ENCODE results near the gene ZNF174.
A peak's percentile ranks its signal among the peaks of the same experiment; 100 is the strongest.

The ZNF174 gene

GRCh38 chr16:3443108-3444031 is 42.4 kb downstream of the ZNF174 start, which contains the start of the genes NAA60 and ZNF597:
Gene NAA60, plus strand, starts transcription at chr16:3443680. Its CDS starts 32,548 bp downstream, at chr16:3476228.
Gene ZNF597, minus strand, starts transcription at chr16:3443504. Its CDS starts 351 bp downstream, at chr16:3443153.
- peak; percentile 87 for DNase-seq

DNA sequence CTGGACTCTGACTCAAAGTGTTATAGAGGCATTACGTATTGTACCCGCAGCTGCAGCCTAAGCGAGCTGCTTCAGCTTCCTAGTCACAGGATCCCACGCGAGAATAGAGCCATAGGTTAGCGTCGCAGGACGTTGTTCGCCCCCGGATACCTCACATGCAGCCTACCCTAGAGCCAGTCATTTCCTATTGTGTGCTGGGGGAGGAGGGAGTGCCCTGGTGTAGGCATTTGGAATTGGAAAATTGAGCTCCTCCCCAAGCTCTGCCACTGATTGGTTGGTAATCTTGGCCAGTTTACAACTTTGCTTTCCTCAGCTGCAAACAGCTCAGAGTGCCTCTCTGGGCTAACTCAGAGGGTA is 43.0 kb downstream of the ZNF174 start:
- peak; percentile 3 for DNase-seq

GRCh38 chr16:3454093-3454492 is 53.1 kb downstream of the ZNF174 start:
- no peak for DNase-seq

DNA sequence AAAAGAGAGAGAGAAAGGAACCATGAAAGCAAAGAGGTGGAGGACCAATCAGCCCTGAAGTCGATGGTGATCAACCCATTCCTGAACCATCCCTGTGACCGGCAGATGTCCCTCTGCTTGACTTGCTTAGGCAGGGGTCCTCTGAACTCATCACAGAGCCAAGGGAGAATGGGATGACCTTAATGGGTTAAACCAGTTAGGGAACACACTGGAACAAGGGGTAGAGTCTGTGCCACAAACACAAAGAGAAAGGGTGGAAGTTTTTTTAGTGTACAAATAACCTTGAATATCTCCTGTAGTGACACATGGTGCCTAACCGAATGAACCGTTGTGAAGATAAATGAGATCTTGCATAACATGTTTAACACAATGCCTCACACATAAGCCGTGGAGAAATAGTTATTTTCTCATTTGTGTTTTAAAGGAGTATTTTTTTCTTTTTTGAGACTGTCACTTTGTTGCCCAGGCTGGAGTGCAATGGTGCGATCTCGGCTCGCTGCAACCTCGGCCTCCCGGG is 53.7 kb downstream of the ZNF174 start:
- no peak for DNase-seq

DNA sequence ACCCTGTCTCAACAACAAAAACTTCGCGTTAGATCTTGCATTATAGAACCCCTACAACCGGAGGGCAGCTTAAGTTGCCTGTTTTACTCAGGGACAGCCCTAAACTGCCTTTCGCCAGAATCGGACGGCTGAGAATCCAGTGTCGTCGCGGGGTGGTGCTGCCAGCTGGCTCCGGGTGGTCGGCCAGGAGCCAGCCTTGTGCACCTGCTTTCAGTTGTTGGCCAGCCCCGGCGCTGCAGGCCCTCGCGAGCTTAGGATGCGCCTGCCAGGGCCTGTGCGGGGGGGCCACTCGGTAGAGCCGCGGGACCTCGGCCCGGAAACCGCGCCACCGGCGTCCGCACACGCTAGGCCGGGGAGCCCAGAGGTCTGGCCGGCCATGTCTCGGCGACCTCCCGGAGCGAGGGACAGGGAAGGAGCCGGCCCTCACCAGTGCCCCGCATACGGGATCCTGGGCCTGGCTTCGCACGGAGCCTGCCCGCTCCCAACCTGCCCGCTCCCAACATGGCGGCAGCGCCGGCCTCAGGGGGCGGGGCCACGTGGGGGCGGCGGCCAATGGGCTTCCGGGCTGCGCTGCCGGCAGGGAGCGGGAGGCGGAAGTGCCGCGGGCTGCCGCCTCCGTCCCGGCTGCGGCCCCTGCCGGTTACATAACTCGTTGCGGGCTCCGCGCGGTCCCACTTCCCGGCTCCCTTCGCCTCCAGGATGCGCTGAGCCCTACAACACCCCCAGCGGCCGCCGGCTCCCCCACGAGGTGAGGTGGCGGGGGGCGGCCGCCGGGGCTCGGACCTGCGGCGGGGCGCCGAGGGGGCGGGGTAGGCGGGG is 56.6 kb downstream of the ZNF174 start:
- DNase-seq = peak; percentile 88

- no peak for DNase-seq
Observed at GRCh38 chr16:3458278-3458851, 57.4 kb downstream of the ZNF174 start.

DNA sequence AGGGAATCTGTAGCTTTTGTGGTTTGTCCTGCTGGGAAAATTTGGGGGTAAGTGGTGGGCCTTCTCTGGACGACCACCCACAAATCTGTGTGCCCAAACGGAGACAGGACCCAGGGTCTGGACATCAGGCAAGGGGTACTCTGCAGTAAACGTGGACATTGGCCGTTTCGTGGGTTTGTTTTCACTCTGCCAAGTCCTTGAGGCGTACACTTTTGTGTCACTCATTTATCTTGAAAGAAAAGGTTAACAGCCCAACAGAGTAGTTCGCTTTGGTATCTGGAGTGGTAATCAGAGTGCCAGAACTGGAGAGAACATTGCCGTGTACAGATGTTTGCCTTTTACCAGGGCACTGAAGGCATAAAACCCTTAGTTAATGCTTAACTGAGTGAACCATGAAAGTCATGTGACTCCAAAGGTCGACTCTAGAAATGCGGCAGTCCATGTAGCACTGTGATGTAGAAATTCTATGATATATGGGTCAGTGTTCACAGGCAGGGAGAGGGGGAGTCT is 57.9 kb downstream of the ZNF174 start:
- DNase-seq = no peak

All from NCI-H1436 (cell line).